GM12878 (cell line): ENCODE measurements around the gene CD2BP2.

Experiments used
- RCOR1 ChIP-seq: conservative IDR thresholded peaks from 2 replicates; pipeline ENCODE4 v1.6.1; 2012; ENCODE audit warnings: low read depth, low read length, improper control_type of control experiment
- USF2 ChIP-seq: IDR thresholded peaks from 2 replicates; pipeline ENCODE4 v1.6.1; 2011; ENCODE audit warnings: low read depth, low read length, improper control_type of control experiment, borderline replicate concordance

DNA sequence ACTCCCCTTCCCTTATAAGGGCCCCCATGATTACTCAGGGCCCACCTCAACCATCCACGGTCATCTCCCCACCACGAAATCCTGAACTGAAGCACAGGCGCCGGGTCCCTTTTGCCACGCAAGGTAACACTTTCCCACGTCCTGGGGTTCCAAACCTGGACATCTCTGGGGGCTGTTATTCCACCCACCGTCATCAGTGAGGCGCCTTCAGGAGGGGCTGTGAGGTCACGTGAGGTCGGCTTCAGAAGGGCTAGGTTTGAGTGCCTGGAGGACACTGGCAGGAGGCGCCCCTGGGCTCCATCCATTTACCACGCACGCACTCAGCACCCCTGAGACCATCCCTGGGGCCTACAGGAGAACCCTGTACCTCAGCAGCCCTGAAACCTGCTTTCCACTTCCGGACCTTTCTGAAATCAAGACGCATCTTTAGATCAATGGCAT is 4.1 kb downstream of the CD2BP2 start:
- TF ChIP-seq RCOR1 (no peak), USF2 (no peak)
